ENCODE measurements around the gene CEP128.

The CEP128 gene

GRCh38 chr14:80959496-80959895 is 18.0 kb upstream of the CEP128 start:
- peaks cover 5% of the 10 kb centered on the region; the same call in 1 of the 2 replicates for H3K27me3 ChIP-seq (ENCODE audit: control insufficient read depth, low read length)
- H3K27ac ChIP-seq (ENCODE audit: low read depth, low read length), result peak overlapping the region; percentile 79

GRCh38 chr14:80958939-80959338 is 17.4 kb upstream of the CEP128 start:
- Histone ChIP-seq H3F3A (ENCODE audit: control insufficient read depth, insufficient read depth) (peaks cover 14% of the 10 kb centered on the region; the same call in 1 of the 2 replicates), H3K9me2 (replicated peaks; ENCODE audit: control insufficient read depth, low read length) (no peaks in the 10 kb centered on the region), H3K36me3 (ENCODE audit: control insufficient read depth, low read length) (peaks cover 8% of the 10 kb centered on the region; the same call in 1 of the 2 replicates), H4K20me1 (ENCODE audit: control insufficient read depth, insufficient read depth, low read depth, low read length) (no peaks in the 10 kb centered on the region), H3K9me3 (ENCODE audit: control insufficient read depth, insufficient read depth, low read length) (no peaks in the 10 kb centered on the region), H3K79me2 (ENCODE audit: control insufficient read depth, low read length) (no peaks in the 10 kb centered on the region), H3K4me3 (ENCODE audit: low read length) (peak overlapping the region; percentile 51), H3K27me3 (ENCODE audit: control insufficient read depth, low read length) (peaks cover 5% of the 10 kb centered on the region; the same call in 1 of the 2 replicates), H3K4me1 (ENCODE audit: control insufficient read depth, low read length) (peaks cover 64% of the 10 kb centered on the region), H3K27ac (ENCODE audit: low read depth, low read length) (peak overlapping the region; percentile 79), H3K4me2 (ENCODE audit: low read length) (peak overlapping the region; percentile 59)
- TF ChIP-seq CTCF (IDR thresholded peaks at IDR 0.05; ENCODE audit: low read depth, low read length, poor library complexity, severe bottlenecking) (no peak), EZH2phosphoT487 (IDR thresholded peaks at IDR 0.05; ENCODE audit: borderline replicate concordance, low read length) (no peak)

More at GRCh38 chr14:80959496-80959895, 18.0 kb upstream of the CEP128 start:
- Histone ChIP-seq H3K9me3 (ENCODE audit: control insufficient read depth, insufficient read depth, low read length) (no peaks in the 10 kb centered on the region), H3K36me3 (ENCODE audit: control insufficient read depth, low read length) (peaks cover 8% of the 10 kb centered on the region; the same call in 1 of the 2 replicates), H3F3A (ENCODE audit: control insufficient read depth, insufficient read depth) (peaks cover 14% of the 10 kb centered on the region; the same call in 1 of the 2 replicates), H3K4me2 (ENCODE audit: low read length) (peak overlapping the region; percentile 59), H3K4me1 (ENCODE audit: control insufficient read depth, low read length) (peaks cover 64% of the 10 kb centered on the region), H3K9me2 (replicated peaks; ENCODE audit: control insufficient read depth, low read length) (no peaks in the 10 kb centered on the region), H4K20me1 (ENCODE audit: control insufficient read depth, insufficient read depth, low read depth, low read length) (no peaks in the 10 kb centered on the region), H3K79me2 (ENCODE audit: control insufficient read depth, low read length) (no peaks in the 10 kb centered on the region), H3K4me3 (ENCODE audit: low read length) (peak overlapping the region; percentile 51)
- no peak for TF ChIP-seq CTCF (IDR thresholded peaks at IDR 0.05; ENCODE audit: low read depth, low read length, poor library complexity, severe bottlenecking)
- TF ChIP-seq EZH2phosphoT487 (IDR thresholded peaks at IDR 0.05; ENCODE audit: borderline replicate concordance, low read length), result no peak

GRCh38 chr14:80958226-80958625 is 16.7 kb upstream of the CEP128 start:
- Histone ChIP-seq H3K27me3 (ENCODE audit: control insufficient read depth, low read length) (peaks cover 5% of the 10 kb centered on the region; the same call in 1 of the 2 replicates), H3K4me1 (ENCODE audit: control insufficient read depth, low read length) (peaks cover 64% of the 10 kb centered on the region), H4K20me1 (ENCODE audit: control insufficient read depth, insufficient read depth, low read depth, low read length) (no peaks in the 10 kb centered on the region), H3K9me3 (ENCODE audit: control insufficient read depth, insufficient read depth, low read length) (no peaks in the 10 kb centered on the region), H3K4me2 (ENCODE audit: low read length) (peak overlapping the region; percentile 59), H3K79me2 (ENCODE audit: control insufficient read depth, low read length) (no peaks in the 10 kb centered on the region), H3K36me3 (ENCODE audit: control insufficient read depth, low read length) (peaks cover 8% of the 10 kb centered on the region; the same call in 1 of the 2 replicates), H3K27ac (ENCODE audit: low read depth, low read length) (0 out of 2 replicates have a peak overlapping the region, but pooled peaks have one; percentile 10), H3K9me2 (replicated peaks; ENCODE audit: control insufficient read depth, low read length) (no peaks in the 10 kb centered on the region), H3K4me3 (ENCODE audit: low read length) (0 out of 2 replicates have a peak overlapping the region, but pooled peaks have one; percentile 3), H3F3A (ENCODE audit: control insufficient read depth, insufficient read depth) (peaks cover 14% of the 10 kb centered on the region; the same call in 1 of the 2 replicates)
- no peak for TF ChIP-seq CTCF (IDR thresholded peaks at IDR 0.05; ENCODE audit: low read depth, low read length, poor library complexity, severe bottlenecking)
- TF ChIP-seq EZH2phosphoT487 (IDR thresholded peaks at IDR 0.05; ENCODE audit: borderline replicate concordance, low read length), result no peak
